Caco-2 (cell line): ENCODE results near the gene ANKRD2. TPM values are rescaled to one million over a fixed set of nuclear protein-coding genes. Genes with fewer than 3 reads are reported as not detected.
"Not testable (repeated sequence)": the region's sequence is repeated elsewhere in the genome, so short reads cannot be mapped to it uniquely, and the experiment has no call there.

Source experiments
- BruUV-seq: library from RNA; stranded (reverse); fragments of 400-500 nt; replicated peaks from 2 replicates; lab custom pipeline; 2021; lab: Mats Ljungman, UMichigan
- CTCF ChIA-PET: fragments of 300-600 bp; sonication (Branson Sonifier 250); formaldehyde crosslinking; loops from one replicate; lab custom pipeline; 2022; ENCODE audit warnings: antibody characterized with exemption; lab: Charles Lee
- POLR2A ChIA-PET: fragments of 300-600 bp; sonication (Branson Sonifier 250); formaldehyde crosslinking; loops from one replicate; lab custom pipeline; 2022; ENCODE audit warnings: antibody characterized with exemption; lab: Charles Lee
- DNase-seq, 2 experiments: peaks; one replicate each; pipeline versions ENCODE4 v3.0.0 to v3.0.0-alpha.2; 2020 to 2022
- H3K27me3 ChIP-seq: replicated peaks from 2 replicates; pipeline ENCODE4 v1.6.0; 2011; ENCODE audit warnings: low read length; ENCODE audit not compliant: control insufficient read depth, insufficient read depth
- H3K36me3 ChIP-seq: 2 replicates; pipeline ENCODE4 v1.5.1; 2011; ENCODE audit warnings: low read length; ENCODE audit not compliant: control insufficient read depth, insufficient read depth
- H3K4me1 ChIP-seq: fragments of 250-450 bp; sonication (Bioruptor Pico); 2 replicates; pipeline ENCODE4 v1.5.1; 2020; ENCODE audit warnings: mild to moderate bottlenecking
- H3K4me3 ChIP-seq: 2 replicates; pipeline ENCODE4 v1.5.1; 2011; ENCODE audit warnings: low read depth, mild to moderate bottlenecking, control low read depth, low read length
- H3K9me3 ChIP-seq: fragments of 250-450 bp; sonication (Bioruptor Pico); 2 replicates; pipeline ENCODE4 v1.5.1; 2020; ENCODE audit warnings: mild to moderate bottlenecking, moderate library complexity
- H3K27ac Mint-ChIP-seq: one replicate; pipeline ENCODE4 v1.8.0; 2022; ENCODE audit warnings: mixed read lengths; ENCODE audit not compliant: unreplicated experiment
- H3K27me3 Mint-ChIP-seq: one replicate; pipeline ENCODE4 v1.8.0; 2022; ENCODE audit warnings: mixed read lengths; ENCODE audit not compliant: insufficient read depth, unreplicated experiment
- H3K36me3 Mint-ChIP-seq: one replicate; pipeline ENCODE4 v1.8.0; 2022; ENCODE audit warnings: mild to moderate bottlenecking, mixed read lengths; ENCODE audit not compliant: insufficient read depth, unreplicated experiment
- H3K4me1 Mint-ChIP-seq: one replicate; pipeline ENCODE4 v1.8.0; 2022; ENCODE audit warnings: low read depth, mixed read lengths; ENCODE audit not compliant: unreplicated experiment
- H3K4me3 Mint-ChIP-seq: one replicate; pipeline ENCODE4 v1.8.0; 2022; ENCODE audit warnings: mild to moderate bottlenecking, moderate library complexity, mixed read lengths; ENCODE audit not compliant: unreplicated experiment
- H3K9me3 Mint-ChIP-seq: one replicate; pipeline ENCODE4 v1.8.0; 2022; ENCODE audit warnings: mixed read lengths; ENCODE audit not compliant: unreplicated experiment
- intact Hi-C: fragments of 100-400 bp; cut with micrococcal nuclease; formaldehyde crosslinking; loops from one replicate; pipeline ENCODE4 v1.10.0; 2022; ENCODE audit not compliant: unreplicated experiment
- total RNA-seq: library from RNA; stranded (reverse); gene quantifications from 2 replicates; pipeline ENCODE4 v1.2.3, GENCODE V29; 2022
- TF ChIP-seq, protein P1 (sequence below), 2 experiments: fragments of 200-600 bp in 1 of 2; IDR thresholded peaks; 1 replicate in 1 of 2; 2 replicates in 1 of 2; pipeline versions ENCODE4 v1.5.1 to v1.8.0; 2011 to 2022; ENCODE audit warnings: antibody characterized with exemption in 1 of 2, control low read depth in 1 of 2, inconsistent platforms in 1 of 2, low read depth in 1 of 2, low read length in 1 of 2, mild to moderate bottlenecking in 1 of 2, moderate library complexity in 1 of 2; ENCODE audit not compliant: insufficient read depth in 1 of 2, severe bottlenecking in 1 of 2, unreplicated experiment in 1 of 2

ANKRD2 gene
- total RNA-seq, 1 experiment from 2014 or later, result not detected

DNA sequence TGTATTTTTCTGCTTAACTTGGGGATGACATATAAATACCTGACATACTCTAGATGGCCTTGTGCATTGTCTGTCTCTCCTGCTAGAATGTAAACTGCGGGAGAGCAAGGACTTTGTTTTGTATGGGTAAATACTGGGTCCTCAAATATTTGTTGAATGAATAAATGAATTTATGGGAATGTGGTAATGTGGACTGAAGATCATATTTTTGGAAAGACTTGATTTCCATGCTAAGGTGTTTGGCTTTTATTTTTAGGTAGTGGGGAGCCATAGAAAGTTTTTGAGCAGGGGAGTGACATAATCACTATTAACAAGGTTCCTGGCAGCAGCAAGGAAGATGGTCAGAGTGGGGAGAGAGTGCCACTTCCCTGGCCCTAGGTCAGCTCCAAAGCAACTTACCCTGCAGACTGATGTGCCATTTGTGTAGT, 46.9 kb upstream of the ANKRD2 start:
- Mint-ChIP-seq H3K4me3 (no peak overlapping the region), H3K9me3 (no peaks in the 10 kb centered on the region), H3K27me3 (no peaks in the 10 kb centered on the region), H3K36me3 (no peaks in the 10 kb centered on the region), H3K4me1 (peaks cover 16% of the 10 kb centered on the region), H3K27ac (no peak overlapping the region)
- intact Hi-C loops, result no loop called here
- H3K4me1 ChIP-seq, result peaks cover 9% of the 10 kb centered on the region; the same call in 1 of the 2 replicates
- H3K4me3 ChIP-seq, result no peak overlapping the region
- BruUV-seq, result no TSS peak
- ChIA-PET POLR2A (no interaction called here), CTCF (no interaction called here)
- H3K9me3 ChIP-seq, result no peaks in the 10 kb centered on the region
- no peaks in the 10 kb centered on the region for H3K36me3 ChIP-seq
- DNase-seq, result no peak
- TF ChIP-seq, protein P1, sequence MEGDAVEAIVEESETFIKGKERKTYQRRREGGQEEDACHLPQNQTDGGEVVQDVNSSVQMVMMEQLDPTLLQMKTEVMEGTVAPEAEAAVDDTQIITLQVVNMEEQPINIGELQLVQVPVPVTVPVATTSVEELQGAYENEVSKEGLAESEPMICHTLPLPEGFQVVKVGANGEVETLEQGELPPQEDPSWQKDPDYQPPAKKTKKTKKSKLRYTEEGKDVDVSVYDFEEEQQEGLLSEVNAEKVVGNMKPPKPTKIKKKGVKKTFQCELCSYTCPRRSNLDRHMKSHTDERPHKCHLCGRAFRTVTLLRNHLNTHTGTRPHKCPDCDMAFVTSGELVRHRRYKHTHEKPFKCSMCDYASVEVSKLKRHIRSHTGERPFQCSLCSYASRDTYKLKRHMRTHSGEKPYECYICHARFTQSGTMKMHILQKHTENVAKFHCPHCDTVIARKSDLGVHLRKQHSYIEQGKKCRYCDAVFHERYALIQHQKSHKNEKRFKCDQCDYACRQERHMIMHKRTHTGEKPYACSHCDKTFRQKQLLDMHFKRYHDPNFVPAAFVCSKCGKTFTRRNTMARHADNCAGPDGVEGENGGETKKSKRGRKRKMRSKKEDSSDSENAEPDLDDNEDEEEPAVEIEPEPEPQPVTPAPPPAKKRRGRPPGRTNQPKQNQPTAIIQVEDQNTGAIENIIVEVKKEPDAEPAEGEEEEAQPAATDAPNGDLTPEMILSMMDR (IDR thresholded peaks at IDR 0.05; ENCODE audit: insufficient read depth in 1 of 2, low read depth in 1 of 2, low read length in 1 of 2, severe bottlenecking in 1 of 2, unreplicated experiment in 1 of 2), result no peak
- H3K27me3 ChIP-seq, result no peaks in the 10 kb centered on the region

DNA sequence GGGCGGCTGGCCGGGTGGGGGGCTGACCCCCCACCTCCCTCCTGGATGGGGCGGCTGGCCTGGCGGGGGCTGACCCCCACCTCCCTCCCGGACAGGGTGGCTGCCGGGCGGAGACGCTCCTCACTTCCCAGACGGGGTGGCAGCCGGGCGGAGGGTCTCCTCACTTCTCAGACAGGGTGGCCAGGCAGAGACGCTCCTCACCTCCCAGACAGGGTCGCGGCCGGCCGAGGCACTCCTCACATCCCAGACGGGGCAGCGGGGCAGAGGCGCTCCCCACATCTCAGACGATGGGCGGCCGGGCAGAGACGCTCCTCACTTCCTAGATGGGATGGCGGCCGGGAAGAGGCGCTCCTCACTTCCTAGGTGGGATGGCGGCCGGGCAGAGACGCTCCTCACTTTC, 43.7 kb upstream of the ANKRD2 start:
- H3K27me3 Mint-ChIP-seq, H3K36me3 Mint-ChIP-seq, H3K27me3 ChIP-seq, H3K9me3 Mint-ChIP-seq, DNase-seq, H3K4me1 ChIP-seq, intact Hi-C loops, H3K36me3 ChIP-seq, H3K4me3 ChIP-seq, H3K9me3 ChIP-seq, H3K27ac Mint-ChIP-seq, CTCF ChIA-PET, POLR2A ChIA-PET, BruUV-seq, H3K4me3 Mint-ChIP-seq: not testable (repeated sequence)
- peaks cover 14% of the 10 kb centered on the region for H3K4me1 Mint-ChIP-seq

DNA sequence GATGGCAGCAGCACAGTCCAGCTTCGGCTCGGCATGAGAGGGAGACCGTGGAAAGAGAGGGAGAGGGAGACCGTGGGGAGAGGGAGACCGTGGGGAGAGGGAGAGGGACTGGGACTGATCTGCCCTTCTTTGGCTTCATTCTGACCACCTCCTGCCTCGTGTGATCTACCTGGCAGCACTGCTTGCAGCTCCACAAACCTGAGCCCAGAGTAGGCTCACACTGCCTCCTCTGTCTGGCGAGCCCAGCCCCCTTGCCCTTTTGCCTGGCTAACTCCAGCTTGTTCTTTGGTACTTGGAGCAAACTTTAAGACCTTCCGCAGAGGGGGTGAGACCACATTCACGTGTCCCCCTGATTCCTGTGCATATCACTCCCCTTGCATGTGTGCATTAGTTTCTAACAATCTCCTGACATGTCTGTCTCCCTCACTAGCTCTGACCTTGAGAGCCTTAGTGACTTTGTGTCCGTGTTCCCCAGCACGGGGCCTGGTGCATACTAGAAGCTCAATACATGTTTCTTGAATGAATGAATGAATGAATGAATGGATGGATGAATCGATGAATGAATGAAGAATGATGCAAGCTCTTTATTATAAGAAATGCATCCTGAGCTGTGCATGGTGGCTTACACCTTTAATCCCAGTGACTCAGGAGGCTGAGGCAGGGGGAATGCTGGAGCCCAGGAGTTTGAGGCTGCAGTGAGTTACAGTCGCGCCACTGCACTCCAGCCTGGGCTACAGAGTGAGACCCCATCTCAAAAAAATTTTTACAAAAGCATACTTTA, 42.7 kb upstream of the ANKRD2 start:
- intact Hi-C loops, result no loop called here
- Histone ChIP-seq H3K4me3 (no peak overlapping the region), H3K27me3 (no peaks in the 10 kb centered on the region), H3K4me1 (peaks cover 9% of the 10 kb centered on the region; the same call in 1 of the 2 replicates), H3K9me3 (no peaks in the 10 kb centered on the region), H3K36me3 (no peaks in the 10 kb centered on the region)
- no peak for DNase-seq
- no peak overlapping the region for H3K27ac Mint-ChIP-seq
- TF ChIP-seq, protein P1 (IDR thresholded peaks at IDR 0.05; ENCODE audit: insufficient read depth in 1 of 2, low read depth in 1 of 2, low read length in 1 of 2, severe bottlenecking in 1 of 2, unreplicated experiment in 1 of 2), result no peak
- no peaks in the 10 kb centered on the region for H3K27me3 Mint-ChIP-seq
- ChIA-PET POLR2A (no interaction called here), CTCF (interaction anchor here (0.6 kb wide), 1 partner anchor 249 kb away, joined by 3 read pairs; no protein-coding TSS in a partner anchor)
- H3K4me3 Mint-ChIP-seq, result no peak overlapping the region
- peaks cover 14% of the 10 kb centered on the region for H3K4me1 Mint-ChIP-seq
- no peaks in the 10 kb centered on the region for H3K9me3 Mint-ChIP-seq
- H3K36me3 Mint-ChIP-seq, result no peaks in the 10 kb centered on the region
- BruUV-seq, result no TSS peak
